ENCODE measurements around the gene CCDC85B.

- TF ChIP-seq CTCF (IDR thresholded peaks at IDR 0.05): peak; percentile 57
- TF ChIP-seq PREB (CRISPR knock-in tag; IDR thresholded peaks at IDR 0.05; ENCODE audit: borderline replicate concordance): no peak
- TF ChIP-seq USF2 (CRISPR knock-in tag; IDR thresholded peaks at IDR 0.05): peak; percentile 49; the same call in 1 of the 2 replicates
- TF ChIP-seq E2F4 (CRISPR knock-in tag; IDR thresholded peaks at IDR 0.05; ENCODE audit: borderline replicate concordance, low read depth): no peak
- TF ChIP-seq SP1 (CRISPR knock-in tag; conservative IDR thresholded peaks at IDR 0.05): peak; percentile 69; the same call in 1 of the 2 replicates
- TF ChIP-seq MAX (CRISPR knock-in tag; IDR thresholded peaks at IDR 0.05): peak; percentile 75
- TF ChIP-seq IRF1 (CRISPR knock-in tag; IDR thresholded peaks at IDR 0.05): no peak
- TF ChIP-seq SOX15 (CRISPR knock-in tag; IDR thresholded peaks at IDR 0.05): no peak
- no peak; the same call in 1 of the 2 replicates for TF ChIP-seq JUN (CRISPR knock-in tag; IDR thresholded peaks at IDR 0.05)
- no peak for TF ChIP-seq PRDM15 (CRISPR knock-in tag; IDR thresholded peaks at IDR 0.05)
- TF ChIP-seq FOXJ3 (CRISPR knock-in tag; IDR thresholded peaks at IDR 0.05; ENCODE audit: borderline replicate concordance): no peak
- TF ChIP-seq CREB1 (CRISPR knock-in tag; IDR thresholded peaks at IDR 0.05): no peak
These were observed 2.2 kb upstream of the CCDC85B start, which contains the start of gene FIBP for GRCh38 chr11:65888163-65888814.
